ENCODE data around the gene TYSND1. TPM values are rescaled to one million over a fixed set of nuclear protein-coding genes. Genes with fewer than 3 reads are reported as not detected.
"Not testable (repeated sequence)": the region's sequence is repeated elsewhere in the genome, so short reads cannot be mapped to it uniquely, and the experiment has no call there.

TYSND1 gene
- total RNA-seq, 2 donors from 2014 or later, result 13.1 to 23.8 TPM

- no peak for DNase-seq
- Histone ChIP-seq H3K4me3 (no peak overlapping the region), H3K4me1 (no peaks in the 10 kb centered on the region), H3K27ac (no peak overlapping the region), H3K36me3 (no peaks in the 10 kb centered on the region), H3K9ac (ENCODE audit: low read depth in 2 of 2, low read length in 2 of 2) (no peak overlapping the region), H3K27me3 (no peaks in the 10 kb centered on the region), H3K9me3 (no peaks in the 10 kb centered on the region)
- TF ChIP-seq, protein P1, sequence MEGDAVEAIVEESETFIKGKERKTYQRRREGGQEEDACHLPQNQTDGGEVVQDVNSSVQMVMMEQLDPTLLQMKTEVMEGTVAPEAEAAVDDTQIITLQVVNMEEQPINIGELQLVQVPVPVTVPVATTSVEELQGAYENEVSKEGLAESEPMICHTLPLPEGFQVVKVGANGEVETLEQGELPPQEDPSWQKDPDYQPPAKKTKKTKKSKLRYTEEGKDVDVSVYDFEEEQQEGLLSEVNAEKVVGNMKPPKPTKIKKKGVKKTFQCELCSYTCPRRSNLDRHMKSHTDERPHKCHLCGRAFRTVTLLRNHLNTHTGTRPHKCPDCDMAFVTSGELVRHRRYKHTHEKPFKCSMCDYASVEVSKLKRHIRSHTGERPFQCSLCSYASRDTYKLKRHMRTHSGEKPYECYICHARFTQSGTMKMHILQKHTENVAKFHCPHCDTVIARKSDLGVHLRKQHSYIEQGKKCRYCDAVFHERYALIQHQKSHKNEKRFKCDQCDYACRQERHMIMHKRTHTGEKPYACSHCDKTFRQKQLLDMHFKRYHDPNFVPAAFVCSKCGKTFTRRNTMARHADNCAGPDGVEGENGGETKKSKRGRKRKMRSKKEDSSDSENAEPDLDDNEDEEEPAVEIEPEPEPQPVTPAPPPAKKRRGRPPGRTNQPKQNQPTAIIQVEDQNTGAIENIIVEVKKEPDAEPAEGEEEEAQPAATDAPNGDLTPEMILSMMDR (IDR thresholded peaks at IDR 0.05), result no peak
- intact Hi-C loops (cut with DNase I), result no loop called here
Measured at GRCh38 chr10:70186090-70186489, 39.6 kb upstream of the TYSND1 start.

GRCh38 chr10:70183304-70183703, 36.8 kb upstream of the TYSND1 start:
- TF ChIP-seq, protein P1 (IDR thresholded peaks at IDR 0.05), result no peak
- Histone ChIP-seq H3K27me3 (no peaks in the 10 kb centered on the region), H3K4me3 (no peak overlapping the region), H3K9me3 (no peaks in the 10 kb centered on the region), H3K9ac (ENCODE audit: low read depth in 2 of 2, low read length in 2 of 2) (no peak overlapping the region), H3K27ac (no peak overlapping the region), H3K36me3 (no peaks in the 10 kb centered on the region), H3K4me1 (no peaks in the 10 kb centered on the region)
- DNase-seq, result no peak
- intact Hi-C loops (cut with DNase I), result no loop called here

DNA sequence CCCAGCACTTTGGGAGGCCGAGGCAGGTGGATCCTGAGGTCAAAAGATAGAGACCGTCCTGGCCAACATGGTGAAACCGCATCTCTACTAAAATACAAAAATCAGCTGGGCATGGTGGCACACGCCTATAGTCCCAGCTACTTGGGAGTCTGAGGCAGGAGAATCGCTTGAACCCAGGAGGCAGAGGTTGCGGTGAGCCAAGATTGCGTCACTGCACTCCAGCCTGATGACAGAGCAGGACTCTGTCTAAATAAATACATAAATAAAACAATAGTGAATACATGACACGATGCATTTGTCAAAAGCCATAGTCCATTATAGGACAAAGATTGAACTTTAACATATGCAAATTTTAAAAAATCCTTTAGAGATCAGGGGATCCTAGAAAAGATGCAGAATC, 32.7 kb upstream of the TYSND1 start:
- H3K9me3 ChIP-seq; DNase-seq; H3K27ac ChIP-seq; H3K4me3 ChIP-seq; H3K4me1 ChIP-seq; H3K36me3 ChIP-seq; H3K27me3 ChIP-seq; intact Hi-C loops (cut with DNase I); H3K9ac ChIP-seq (ENCODE audit: low read depth in 2 of 2, low read length in 2 of 2): not testable (repeated sequence)

DNA sequence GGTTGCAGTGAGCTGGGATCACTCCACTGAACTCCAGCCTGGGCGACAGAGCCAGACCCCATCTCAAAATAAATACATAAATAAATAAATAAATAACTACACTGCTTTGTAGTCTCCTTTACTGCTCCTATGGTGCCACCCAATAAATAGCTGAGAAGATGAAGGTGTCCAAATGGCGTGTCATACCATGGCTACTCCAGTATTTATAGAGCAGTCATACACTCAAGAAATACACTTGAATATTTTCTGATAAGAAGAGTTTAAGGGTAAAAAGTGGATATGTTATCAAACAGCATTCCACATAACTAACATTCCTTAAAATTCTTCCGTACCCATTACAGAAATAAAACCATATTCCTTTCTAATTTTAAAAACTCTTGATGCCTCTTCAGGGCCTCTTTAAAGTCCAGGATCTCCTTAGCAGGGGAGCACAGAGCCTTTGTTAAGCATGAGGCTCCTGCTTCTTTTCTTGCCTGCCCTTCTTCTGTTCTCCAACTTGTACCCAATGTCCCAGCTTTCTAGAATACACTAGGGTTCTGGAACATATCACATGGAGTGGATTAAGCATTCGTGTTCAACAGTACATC, 31.7 kb upstream of the TYSND1 start:
- Histone ChIP-seq H3K27me3 (no peaks in the 10 kb centered on the region), H3K27ac (no peak overlapping the region), H3K36me3 (no peaks in the 10 kb centered on the region), H3K4me3 (no peak overlapping the region), H3K9ac (ENCODE audit: low read depth in 2 of 2, low read length in 2 of 2) (no peak overlapping the region), H3K4me1 (no peaks in the 10 kb centered on the region), H3K9me3 (no peaks in the 10 kb centered on the region)
- TF ChIP-seq, protein P1 (IDR thresholded peaks at IDR 0.05), result no peak
- intact Hi-C loops (cut with DNase I), result no loop called here
- DNase-seq, result no peak

DNA sequence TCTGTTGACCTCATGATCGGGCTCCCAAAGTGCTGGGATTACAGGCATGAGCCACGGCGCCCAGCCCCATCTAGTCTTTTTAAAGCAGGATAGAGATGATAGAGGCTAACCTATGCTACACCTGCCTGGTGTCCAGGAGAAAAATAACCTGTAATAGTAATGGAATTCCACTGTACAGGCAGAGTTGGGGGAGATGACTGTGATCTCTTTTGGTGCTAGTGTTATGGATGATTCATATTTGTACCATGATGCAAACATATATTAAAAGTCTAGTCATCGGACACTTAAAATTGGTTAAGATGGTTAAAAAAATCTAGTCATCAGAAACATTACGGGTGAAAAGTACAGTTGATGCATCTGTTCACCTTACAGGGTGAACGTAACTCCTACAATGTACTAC, 29.9 kb upstream of the TYSND1 start:
- TF ChIP-seq, protein P1 (IDR thresholded peaks at IDR 0.05), result no peak
- no peak for DNase-seq
- intact Hi-C loops (cut with DNase I), result no loop called here

GRCh38 chr10:70175516-70175915, 29.0 kb upstream of the TYSND1 start:
- Histone ChIP-seq H3K27ac (no peak overlapping the region), H3K4me3 (no peak overlapping the region), H3K4me1 (no peaks in the 10 kb centered on the region), H3K27me3 (no peaks in the 10 kb centered on the region), H3K36me3 (no peaks in the 10 kb centered on the region), H3K9me3 (no peaks in the 10 kb centered on the region), H3K9ac (ENCODE audit: low read depth in 2 of 2, low read length in 2 of 2) (no peak overlapping the region)
- no peak for DNase-seq
- TF ChIP-seq, protein P1 (IDR thresholded peaks at IDR 0.05), result no peak
- intact Hi-C loops (cut with DNase I), result no loop called here

More for the DNA sequence above, 29.9 kb upstream of the TYSND1 start:
- no peaks in the 10 kb centered on the region for H3K9me3 ChIP-seq
- H3K4me1 ChIP-seq, result no peaks in the 10 kb centered on the region
- no peaks in the 10 kb centered on the region for H3K36me3 ChIP-seq
- no peaks in the 10 kb centered on the region for H3K27me3 ChIP-seq
- no peak overlapping the region for H3K4me3 ChIP-seq
- H3K27ac ChIP-seq, result no peak overlapping the region
- no peak overlapping the region for H3K9ac ChIP-seq (ENCODE audit: low read depth in 2 of 2, low read length in 2 of 2)
